PC-9 (cell line): Measurements from ENCODE around the gene CPEB1. TPM values are rescaled to one million over a fixed set of nuclear protein-coding genes. Genes with fewer than 3 reads are reported as not detected.

Experiments used
- BruUV-seq: library from RNA; stranded (reverse); fragments of 400-500 nt; replicated peaks from 2 replicates; lab custom pipeline; 2021; lab: Mats Ljungman, UMichigan
- CTCF ChIA-PET: fragments of 300-600 bp; sonication (Branson Sonifier 250); formaldehyde crosslinking; loops from one replicate; lab custom pipeline; 2022; ENCODE audit warnings: antibody characterized with exemption; lab: Charles Lee
- POLR2A ChIA-PET: fragments of 300-600 bp; sonication (Branson Sonifier 250); formaldehyde crosslinking; loops from one replicate; lab custom pipeline; 2022; ENCODE audit warnings: antibody characterized with exemption; ENCODE audit not compliant: unreplicated experiment; lab: Charles Lee
- DNase-seq, 2 experiments: peaks; one replicate each; pipeline versions ENCODE4 v3.0.0 to v3.0.0-alpha.2; 2015 to 2022; ENCODE audit warnings: mixed read lengths in 1 of 2
- H2AFZ ChIP-seq: fragments of 200-600 bp; sonication (generic); 2 replicates; pipeline ENCODE4 v1.8.1; 2017; ENCODE audit warnings: antibody characterized with exemption
- H3F3A ChIP-seq: fragments of 200-600 bp; sonication (generic); 2 replicates; pipeline ENCODE4 v1.8.1; 2017; ENCODE audit warnings: antibody characterized with exemption, mild to moderate bottlenecking, low read depth; ENCODE audit not compliant: insufficient read depth
- H3K27ac ChIP-seq: fragments of 200-600 bp; sonication (generic); 2 replicates; pipeline ENCODE4 v1.6.1; 2016; ENCODE audit warnings: mixed run types
- H3K27me3 ChIP-seq: fragments of 200-600 bp; sonication (generic); 2 replicates; pipeline ENCODE4 v1.6.1; 2016; ENCODE audit warnings: low read depth, mixed run types; ENCODE audit not compliant: insufficient read depth
- H3K36me3 ChIP-seq: fragments of 200-600 bp; sonication (generic); 2 replicates; pipeline ENCODE4 v1.6.1; 2016; ENCODE audit warnings: low read depth, mixed run types
- H3K4me1 ChIP-seq: fragments of 200-600 bp; sonication (generic); replicated peaks from 2 replicates; pipeline ENCODE4 v1.6.1; 2016; ENCODE audit warnings: mixed run types; ENCODE audit not compliant: insufficient read depth
- H3K4me2 ChIP-seq: fragments of 200-600 bp; sonication (generic); 2 replicates; pipeline ENCODE4 v1.6.1; 2017; ENCODE audit warnings: mixed run types
- H3K4me3 ChIP-seq: fragments of 200-600 bp; sonication (generic); 2 replicates; pipeline ENCODE4 v1.6.1; 2016; ENCODE audit warnings: mixed run types
- H3K79me2 ChIP-seq: fragments of 200-600 bp; sonication (generic); 2 replicates; pipeline ENCODE4 v1.6.1; 2017; ENCODE audit warnings: low read depth, mixed run types
- H3K9me2 ChIP-seq: fragments of 200-600 bp; sonication (generic); 2 replicates; pipeline ENCODE4 v1.8.1; 2017; ENCODE audit warnings: mild to moderate bottlenecking; ENCODE audit not compliant: insufficient read depth
- H3K9me3 ChIP-seq: fragments of 200-600 bp; sonication (generic); 2 replicates; pipeline ENCODE4 v1.8.1; 2016; ENCODE audit warnings: low read depth; ENCODE audit not compliant: insufficient read depth
- H4K20me1 ChIP-seq: fragments of 200-600 bp; sonication (generic); 2 replicates; pipeline ENCODE4 v1.8.1; 2017; ENCODE audit not compliant: insufficient read depth
- EZH2 ChIP-seq: fragments of 200-600 bp; sonication (generic); IDR thresholded peaks from 2 replicates; pipeline ENCODE4 v1.8.0; 2017; ENCODE audit warnings: antibody characterized with exemption, low read depth
- intact Hi-C: fragments of 100-400 bp; cut with micrococcal nuclease; formaldehyde crosslinking; loops from one replicate; pipeline ENCODE4 v1.10.0; 2022; ENCODE audit not compliant: unreplicated experiment
- total RNA-seq: library from RNA; stranded (reverse); gene quantifications from 2 replicates; pipeline ENCODE4 v1.2.3, GENCODE V29; 2021
- TF ChIP-seq, protein P1 (sequence below): fragments of 200-600 bp; sonication (generic); conservative IDR thresholded peaks from 2 replicates; pipeline ENCODE4 v1.6.1; 2017; ENCODE audit warnings: mixed run types, antibody characterized with exemption, mild to moderate bottlenecking, moderate library complexity

Gene CPEB1
- total RNA-seq, 1 experiment from 2014 or later: not detected

DNA sequence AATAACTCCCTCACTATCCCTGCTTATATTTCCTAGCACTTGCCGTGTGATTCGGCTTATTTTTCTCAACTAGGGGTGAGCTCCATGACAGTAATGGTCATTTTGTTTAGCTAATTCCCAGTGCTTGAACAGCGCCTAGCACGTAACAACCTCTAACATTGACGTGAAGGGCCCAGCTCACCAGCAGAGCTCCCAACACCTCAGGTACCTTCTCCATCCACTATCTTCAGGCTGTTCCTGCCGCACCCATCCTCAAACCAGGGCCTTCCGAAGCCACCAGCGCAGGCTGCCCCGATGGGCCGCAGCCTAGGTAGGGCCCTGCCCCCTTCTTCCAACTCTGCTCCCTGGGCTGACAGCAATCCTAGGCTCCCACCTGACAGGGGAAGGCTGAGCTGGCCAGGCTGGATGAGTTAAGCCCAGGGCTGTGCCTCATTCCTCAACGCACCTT lies 106.2 kb downstream of the CPEB1 start:
- peak overlapping the region; percentile 7; the same call in 1 of the 2 replicates for H3K27ac ChIP-seq
- DNase-seq: peak in 1 of 2 experiments; percentile 21
- TF ChIP-seq EZH2: no peak
- TF ChIP-seq, protein P1, sequence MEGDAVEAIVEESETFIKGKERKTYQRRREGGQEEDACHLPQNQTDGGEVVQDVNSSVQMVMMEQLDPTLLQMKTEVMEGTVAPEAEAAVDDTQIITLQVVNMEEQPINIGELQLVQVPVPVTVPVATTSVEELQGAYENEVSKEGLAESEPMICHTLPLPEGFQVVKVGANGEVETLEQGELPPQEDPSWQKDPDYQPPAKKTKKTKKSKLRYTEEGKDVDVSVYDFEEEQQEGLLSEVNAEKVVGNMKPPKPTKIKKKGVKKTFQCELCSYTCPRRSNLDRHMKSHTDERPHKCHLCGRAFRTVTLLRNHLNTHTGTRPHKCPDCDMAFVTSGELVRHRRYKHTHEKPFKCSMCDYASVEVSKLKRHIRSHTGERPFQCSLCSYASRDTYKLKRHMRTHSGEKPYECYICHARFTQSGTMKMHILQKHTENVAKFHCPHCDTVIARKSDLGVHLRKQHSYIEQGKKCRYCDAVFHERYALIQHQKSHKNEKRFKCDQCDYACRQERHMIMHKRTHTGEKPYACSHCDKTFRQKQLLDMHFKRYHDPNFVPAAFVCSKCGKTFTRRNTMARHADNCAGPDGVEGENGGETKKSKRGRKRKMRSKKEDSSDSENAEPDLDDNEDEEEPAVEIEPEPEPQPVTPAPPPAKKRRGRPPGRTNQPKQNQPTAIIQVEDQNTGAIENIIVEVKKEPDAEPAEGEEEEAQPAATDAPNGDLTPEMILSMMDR: no peak
- TSS peak; percentile 85 for BruUV-seq
- H3K4me2 ChIP-seq: peak overlapping the region; percentile 93
- H2AFZ ChIP-seq: peak overlapping the region; percentile 89
- H3K36me3 ChIP-seq: peaks cover 39% of the 10 kb centered on the region
- POLR2A ChIA-PET: interaction anchor here (0.6 to 0.8 kb wide), 6 partner anchors 42 to 472 kb away, joined by 3 to 9 read pairs (median 4); no protein-coding TSS in a partner anchor
- no peaks in the 10 kb centered on the region for H3K9me2 ChIP-seq
- peaks cover 37% of the 10 kb centered on the region for H4K20me1 ChIP-seq
- peaks cover 15% of the 10 kb centered on the region; the same call in 1 of the 2 replicates for H3K4me1 ChIP-seq
- H3F3A ChIP-seq: peaks cover 39% of the 10 kb centered on the region
- H3K27me3 ChIP-seq: no peaks in the 10 kb centered on the region
- intact Hi-C loops: loop anchor here (1.0 to 2.0 kb wide), 3 partner anchors 209 to 460 kb away; partner anchors contain the start of gene WHAMM
- H3K4me3 ChIP-seq: peak overlapping the region; percentile 100
- H3K79me2 ChIP-seq: peaks cover 38% of the 10 kb centered on the region
- CTCF ChIA-PET: interaction anchor here (0.5 to 1.0 kb wide), 2 partner anchors 13 to 821 kb away, joined by 3 to 4 read pairs; no protein-coding TSS in a partner anchor
- H3K9me3 ChIP-seq: no peaks in the 10 kb centered on the region

DNA sequence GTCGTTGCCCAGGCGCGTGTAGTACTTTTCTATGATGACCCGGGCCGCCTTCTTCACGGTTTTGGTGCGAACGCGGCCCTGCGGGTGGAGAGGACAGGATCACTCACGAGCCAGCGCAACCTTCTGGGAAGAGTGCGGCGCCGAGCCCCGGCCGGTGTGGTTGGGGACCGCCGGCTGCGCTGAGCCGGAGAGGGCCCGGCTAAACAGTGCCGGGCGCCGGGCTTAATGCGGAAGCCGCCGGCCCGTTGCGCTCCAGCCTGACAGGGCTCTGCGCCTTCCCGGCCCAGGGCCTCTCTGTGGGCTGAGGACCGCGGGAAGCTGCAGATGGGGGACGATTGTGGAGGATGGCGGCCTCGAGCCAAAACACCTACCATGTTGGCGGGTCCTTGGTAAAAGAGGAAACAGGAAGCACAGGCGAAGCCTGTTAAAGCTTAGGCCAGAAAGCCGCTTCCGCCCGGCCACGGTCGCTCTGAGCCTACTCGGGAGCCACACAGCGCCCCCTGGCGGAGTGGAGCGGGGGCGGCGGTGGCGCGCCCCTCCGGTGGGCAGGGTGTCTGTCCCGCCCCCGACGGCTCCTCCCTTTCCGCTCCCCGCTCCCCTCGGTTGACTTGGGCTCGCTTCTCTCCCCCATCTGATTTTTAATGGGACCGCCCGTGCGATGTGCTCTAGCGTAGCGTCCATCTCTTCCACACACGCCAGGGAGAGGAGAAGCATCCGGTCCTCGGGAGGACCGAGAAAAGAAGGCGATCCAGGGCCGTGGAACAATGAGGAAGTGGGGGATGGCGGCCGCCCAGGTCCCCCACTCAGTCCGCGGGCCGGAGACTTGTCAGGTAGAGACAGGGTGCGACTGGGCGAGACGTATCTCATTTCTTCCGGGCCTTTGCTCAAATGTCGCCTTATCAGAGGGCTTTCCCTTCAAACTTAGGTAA lies 106.8 kb downstream of the CPEB1 start, which contains the start of gene RPS17:
RPS17 (minus strand) TSS at position 403 of the 929 bp plus-strand sequence; CDS start at position 374, 29 bp downstream.
- TF ChIP-seq EZH2: no peak
- TF ChIP-seq, protein P1: peak; percentile 94
- peak; percentile 79 to 96 for DNase-seq
- Histone ChIP-seq H4K20me1 (peaks cover 43% of the 10 kb centered on the region), H2AFZ (peak within 1 kb of the TSS; percentile 89), H3K27me3 (no peaks in the 10 kb centered on the region), H3K4me3 (peak within 1 kb of the TSS; percentile 100), H3F3A (peaks cover 46% of the 10 kb centered on the region), H3K27ac (peak within 1 kb of the TSS; percentile 88), H3K36me3 (peaks cover 41% of the 10 kb centered on the region), H3K79me2 (peaks cover 38% of the 10 kb centered on the region), H3K4me2 (peak within 1 kb of the TSS; percentile 96), H3K9me2 (no peaks in the 10 kb centered on the region), H3K4me1 (peaks cover 15% of the 10 kb centered on the region; the same call in 1 of the 2 replicates), H3K9me3 (no peaks in the 10 kb centered on the region)
- BruUV-seq: no TSS peak
- intact Hi-C loops: loop anchor here (1.0 to 2.0 kb wide), 3 partner anchors 210 to 460 kb away; partner anchors contain the start of gene WHAMM
- ChIA-PET CTCF (interaction anchor here (0.5 to 1.0 kb wide), 2 partner anchors 14 to 822 kb away, joined by 3 to 4 read pairs; no protein-coding TSS in a partner anchor), POLR2A (interaction anchor here (0.6 to 0.8 kb wide), 6 partner anchors 43 to 473 kb away, joined by 3 to 9 read pairs (median 4); no protein-coding TSS in a partner anchor)

DNA sequence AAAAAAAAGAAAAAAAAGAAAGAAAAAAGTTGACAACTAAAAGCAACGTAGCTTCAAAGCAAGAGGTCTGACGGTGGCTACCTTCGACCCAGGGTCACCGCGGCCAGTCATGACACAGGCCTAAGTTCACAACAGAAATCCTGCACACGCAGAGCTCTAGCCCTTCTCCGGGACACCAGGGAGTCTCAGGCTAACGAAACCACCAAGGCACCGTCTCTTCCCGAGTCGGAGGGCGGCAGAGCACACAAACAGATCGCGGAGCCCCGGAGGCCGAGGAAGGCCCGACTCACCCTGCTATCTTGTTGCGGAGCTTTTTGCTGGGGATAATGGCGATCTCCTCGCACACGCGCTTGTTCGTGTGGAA lies 107.5 kb downstream of the CPEB1 start:
- Histone ChIP-seq H2AFZ (no peak overlapping the region), H3K4me3 (peak overlapping the region; percentile 100), H3K4me1 (peaks cover 15% of the 10 kb centered on the region; the same call in 1 of the 2 replicates), H4K20me1 (peaks cover 43% of the 10 kb centered on the region), H3F3A (peaks cover 50% of the 10 kb centered on the region), H3K27me3 (no peaks in the 10 kb centered on the region), H3K9me3 (no peaks in the 10 kb centered on the region), H3K79me2 (peaks cover 38% of the 10 kb centered on the region), H3K4me2 (peak overlapping the region; percentile 96), H3K27ac (peak overlapping the region; percentile 88), H3K36me3 (peaks cover 41% of the 10 kb centered on the region), H3K9me2 (no peaks in the 10 kb centered on the region)
- intact Hi-C loops: loop anchor here (1.0 to 2.0 kb wide), 3 partner anchors 211 to 461 kb away; partner anchors contain the start of gene WHAMM
- CTCF ChIA-PET: interaction anchor here (0.6 to 1.0 kb wide), 2 partner anchors 12 to 14 kb away, joined by 3 read pairs; no protein-coding TSS in a partner anchor
- BruUV-seq: TSS peak; percentile 52
- POLR2A ChIA-PET: interaction anchor here (0.6 to 0.7 kb wide), 2 partner anchors 208 to 274 kb away, joined by 5 to 7 read pairs; no protein-coding TSS in a partner anchor
- TF ChIP-seq, protein P1: no peak
- TF ChIP-seq EZH2: no peak
- no peak for DNase-seq
